Karpas-422 (cell line): ENCODE data around the gene TPST1. TPM values are rescaled to one million over a fixed set of nuclear protein-coding genes. Genes with fewer than 3 reads are reported as not detected.
"Not testable (repeated sequence)": the region's sequence is repeated elsewhere in the genome, so short reads cannot be mapped to it uniquely, and the experiment has no call there.

Experiments
- DNase-seq: peaks from one replicate; pipeline ENCODE4 v3.0.0-alpha.2; 2015
- H2AFZ ChIP-seq: fragments of 200-600 bp; sonication (generic); 2 replicates; pipeline ENCODE4 v1.6.1; 2014; ENCODE audit warnings: antibody characterized with exemption, low read length, mixed read lengths
- H3K27ac ChIP-seq: fragments of 200-600 bp; sonication (generic); 2 replicates; pipeline ENCODE4 v1.5.1; 2014; ENCODE audit warnings: mild to moderate bottlenecking, low read length, moderate library complexity
- H3K27me3 ChIP-seq: fragments of 200-600 bp; sonication (generic); 2 replicates; pipeline ENCODE4 v1.6.1; 2014; ENCODE audit warnings: low read length, mixed read lengths
- H3K36me3 ChIP-seq: fragments of 200-600 bp; sonication (generic); 2 replicates; pipeline ENCODE4 v1.6.1; 2014; ENCODE audit warnings: low read length, mixed read lengths; ENCODE audit not compliant: insufficient read depth
- H3K4me1 ChIP-seq: fragments of 200-600 bp; sonication (generic); 2 replicates; pipeline ENCODE4 v1.6.1; 2014; ENCODE audit warnings: mild to moderate bottlenecking, low read length, mixed read lengths
- H3K4me2 ChIP-seq: fragments of 200-600 bp; sonication (generic); 2 replicates; pipeline ENCODE4 v1.6.1; 2014; ENCODE audit warnings: low read length, low read depth, mild to moderate bottlenecking; ENCODE audit not compliant: poor library complexity, severe bottlenecking
- H3K4me3 ChIP-seq: fragments of 200-600 bp; sonication (generic); 2 replicates; pipeline ENCODE4 v1.5.1; 2014; ENCODE audit warnings: mild to moderate bottlenecking, antibody characterized with exemption, low read length, mixed read lengths
- H3K79me2 ChIP-seq: fragments of 200-600 bp; sonication (generic); 2 replicates; pipeline ENCODE4 v1.6.1; 2014; ENCODE audit warnings: mild to moderate bottlenecking, low read length, mixed read lengths
- H3K9ac ChIP-seq: fragments of 200-600 bp; sonication (generic); 2 replicates; pipeline ENCODE4 v1.6.0; 2014; ENCODE audit warnings: low read length
- H3K9me2 ChIP-seq: fragments of 200-600 bp; sonication (generic), shearing (Covaris generic); replicated peaks from 2 replicates; pipeline ENCODE4 v1.6.0; 2014; ENCODE audit warnings: mild to moderate bottlenecking, low read length, moderate library complexity; ENCODE audit not compliant: insufficient read depth
- H3K9me3 ChIP-seq: fragments of 300-700, 200-600 bp; sonication (generic); 2 replicates; pipeline ENCODE4 v1.6.1; 2014; ENCODE audit warnings: low read length, mixed read lengths
- H4K20me1 ChIP-seq: fragments of 200-600 bp; sonication (generic); 2 replicates; pipeline ENCODE4 v1.6.1; 2014; ENCODE audit warnings: mild to moderate bottlenecking, antibody characterized with exemption, low read length, low read depth; ENCODE audit not compliant: insufficient read depth
- total RNA-seq: library from RNA; depleted of rRNA; stranded (reverse); fragments of >200 nt; shearing (Covaris generic); gene quantifications from 2 replicates; pipeline ENCODE4 v1.2.3, GENCODE V29; 2014; ENCODE audit warnings: low replicate concordance

Gene TPST1
- total RNA-seq, 1 experiment from 2014 or later = 8.5 TPM

GRCh38 chr7:66211429-66211828 lies 6.3 kb downstream of the TPST1 start:
- H3K4me2 ChIP-seq = no peak overlapping the region
- no peaks in the 10 kb centered on the region for H3K36me3 ChIP-seq
- H3K9ac ChIP-seq = no peak overlapping the region
- no peaks in the 10 kb centered on the region for H3K27me3 ChIP-seq
- no peaks in the 10 kb centered on the region for H3K79me2 ChIP-seq
- no peaks in the 10 kb centered on the region for H3K9me2 ChIP-seq
- H3K9me3 ChIP-seq = no peaks in the 10 kb centered on the region
- H3K27ac ChIP-seq = no peak overlapping the region
- H3K4me1 ChIP-seq = peaks cover 4% of the 10 kb centered on the region; the same call in 1 of the 2 replicates
- no peak overlapping the region for H3K4me3 ChIP-seq
- no peak overlapping the region for H2AFZ ChIP-seq
- DNase-seq = no peak
- peaks cover 3% of the 10 kb centered on the region; the same call in 1 of the 2 replicates for H4K20me1 ChIP-seq

- no peaks in the 10 kb centered on the region for H3K4me1 ChIP-seq
- H3K9me2 ChIP-seq = no peaks in the 10 kb centered on the region
- no peaks in the 10 kb centered on the region for H3K36me3 ChIP-seq
- no peak overlapping the region for H3K4me2 ChIP-seq
- H3K4me3 ChIP-seq = no peak overlapping the region
- no peaks in the 10 kb centered on the region for H3K79me2 ChIP-seq
- H3K9ac ChIP-seq = no peak overlapping the region
- H4K20me1 ChIP-seq = peaks cover 3% of the 10 kb centered on the region; the same call in 1 of the 2 replicates
- H3K9me3 ChIP-seq = no peaks in the 10 kb centered on the region
- no peak for DNase-seq
- no peak overlapping the region for H2AFZ ChIP-seq
- no peak overlapping the region for H3K27ac ChIP-seq
- no peaks in the 10 kb centered on the region for H3K27me3 ChIP-seq
These were observed 8.5 kb downstream of the TPST1 start for GRCh38 chr7:66213637-66214036.

- Histone ChIP-seq H3K9ac (no peak overlapping the region), H3K9me2 (no peaks in the 10 kb centered on the region), H4K20me1 (no peaks in the 10 kb centered on the region)
These were observed 11.6 kb downstream of the TPST1 start for GRCh38 chr7:66216687-66217086.

GRCh38 chr7:66219805-66220204 lies 14.7 kb downstream of the TPST1 start:
- Histone ChIP-seq H3K4me2 (no peak overlapping the region), H3K9me3 (no peaks in the 10 kb centered on the region), H3K4me3 (no peak overlapping the region), H3K27me3 (no peaks in the 10 kb centered on the region), H3K36me3 (no peaks in the 10 kb centered on the region), H3K4me1 (no peaks in the 10 kb centered on the region), H4K20me1 (peaks cover 6% of the 10 kb centered on the region; the same call in 1 of the 2 replicates), H3K9ac (no peak overlapping the region), H3K27ac (no peak overlapping the region), H3K79me2 (no peaks in the 10 kb centered on the region), H3K9me2 (no peaks in the 10 kb centered on the region), H2AFZ (no peak overlapping the region)
- DNase-seq = no peak

More at GRCh38 chr7:66216687-66217086, 11.6 kb downstream of the TPST1 start:
- Histone ChIP-seq H2AFZ (no peak overlapping the region), H3K79me2 (no peaks in the 10 kb centered on the region), H3K4me2 (no peak overlapping the region), H3K27me3 (no peaks in the 10 kb centered on the region), H3K4me3 (no peak overlapping the region), H3K27ac (no peak overlapping the region), H3K4me1 (no peaks in the 10 kb centered on the region), H3K36me3 (no peaks in the 10 kb centered on the region), H3K9me3 (no peaks in the 10 kb centered on the region)
- no peak for DNase-seq

GRCh38 chr7:66221442-66221841 lies 16.3 kb downstream of the TPST1 start:
- Histone ChIP-seq H3K4me2 (no peak overlapping the region), H2AFZ (no peak overlapping the region), H3K9ac (no peak overlapping the region), H3K27me3 (no peaks in the 10 kb centered on the region), H3K4me3 (no peak overlapping the region), H3K79me2 (no peaks in the 10 kb centered on the region), H3K4me1 (no peaks in the 10 kb centered on the region), H3K9me2 (no peaks in the 10 kb centered on the region), H3K27ac (no peak overlapping the region), H4K20me1 (peaks cover 6% of the 10 kb centered on the region; the same call in 1 of the 2 replicates), H3K36me3 (no peaks in the 10 kb centered on the region), H3K9me3 (no peaks in the 10 kb centered on the region)
- DNase-seq = no peak

- H4K20me1 ChIP-seq = peaks cover 6% of the 10 kb centered on the region; the same call in 1 of the 2 replicates
- H3K27ac ChIP-seq = no peak overlapping the region
- H3K4me1 ChIP-seq = no peaks in the 10 kb centered on the region
- no peak overlapping the region for H3K4me3 ChIP-seq
- no peaks in the 10 kb centered on the region for H3K9me2 ChIP-seq
- no peak overlapping the region for H3K4me2 ChIP-seq
- H3K9ac ChIP-seq = no peak overlapping the region
- no peaks in the 10 kb centered on the region for H3K79me2 ChIP-seq
- H2AFZ ChIP-seq = no peak overlapping the region
- no peaks in the 10 kb centered on the region for H3K27me3 ChIP-seq
- no peaks in the 10 kb centered on the region for H3K9me3 ChIP-seq
- H3K36me3 ChIP-seq = no peaks in the 10 kb centered on the region
- DNase-seq = no peak
These were observed 22.7 kb downstream of the TPST1 start for GRCh38 chr7:66227808-66228207.

- not testable (repeated sequence) for H2AFZ ChIP-seq, H3K9me2 ChIP-seq, H4K20me1 ChIP-seq
These were observed 26.4 kb downstream of the TPST1 start for GRCh38 chr7:66231326-66232216.

GRCh38 chr7:66233638-66234037 lies 28.5 kb downstream of the TPST1 start:
- no peaks in the 10 kb centered on the region for H3K4me1 ChIP-seq
- H3K9ac ChIP-seq = no peak overlapping the region
- no peak overlapping the region for H2AFZ ChIP-seq
- H3K4me3 ChIP-seq = no peak overlapping the region
- no peak for DNase-seq
- H3K36me3 ChIP-seq = no peaks in the 10 kb centered on the region
- no peak overlapping the region for H3K4me2 ChIP-seq
- no peaks in the 10 kb centered on the region for H3K27me3 ChIP-seq
- no peaks in the 10 kb centered on the region for H3K9me3 ChIP-seq
- H3K9me2 ChIP-seq = no peaks in the 10 kb centered on the region
- 0 out of 2 replicates have a peak, but pooled peaks cover 5% of the 10 kb centered on the region for H4K20me1 ChIP-seq
- no peaks in the 10 kb centered on the region for H3K79me2 ChIP-seq
- no peak overlapping the region for H3K27ac ChIP-seq

More at GRCh38 chr7:66231326-66232216, 26.4 kb downstream of the TPST1 start:
- H3K27me3 ChIP-seq, H3K9me3 ChIP-seq, H3K27ac ChIP-seq, H3K4me1 ChIP-seq, H3K36me3 ChIP-seq, H3K4me2 ChIP-seq, H3K4me3 ChIP-seq, H3K9ac ChIP-seq, DNase-seq, H3K79me2 ChIP-seq: not testable (repeated sequence)
